ENCODE measurements around the gene CRTAC1. TPM values are rescaled to one million over a fixed set of nuclear protein-coding genes. Genes with fewer than 3 reads are reported as not detected.

The CRTAC1 gene
- polyA plus RNA-seq, 1 of the 3 experiments (the other 2 are of a cell fraction): 0.05 TPM

- CTCF ChIA-PET: interaction anchor here (0.6 to 2.1 kb wide), 3 partner anchors 30 to 189 kb away, joined by 3 to 7 read pairs (median 5); no protein-coding TSS in a partner anchor
- H4K20me1 ChIP-seq (ENCODE audit: insufficient read depth): no peaks in the 10 kb centered on the region
- WGBS (ENCODE audit: low lambda C conversion rate): 8% methylated on average over 1 of the region's 1 CpG
Measured at GRCh38 chr10:98077223-98077622, 46.8 kb upstream of the CRTAC1 start.

GRCh38 chr10:98076086-98076485 is 45.7 kb upstream of the CRTAC1 start:
- H3K9me2 ChIP-seq: no peaks in the 10 kb centered on the region
- TF ChIP-seq EZH2phosphoT487 (IDR thresholded peaks at IDR 0.05; ENCODE audit: borderline replicate concordance, low read depth): no peak
- TF ChIP-seq USF2 (IDR thresholded peaks at IDR 0.05; ENCODE audit: borderline replicate concordance, low read depth, low read length): no peak
- no peak for TF ChIP-seq YY1 (IDR thresholded peaks at IDR 0.05; ENCODE audit: low read depth)
- no peak for TF ChIP-seq FOXJ3 (CRISPR knock-in tag; IDR thresholded peaks at IDR 0.05)
- TF ChIP-seq, protein P1, sequence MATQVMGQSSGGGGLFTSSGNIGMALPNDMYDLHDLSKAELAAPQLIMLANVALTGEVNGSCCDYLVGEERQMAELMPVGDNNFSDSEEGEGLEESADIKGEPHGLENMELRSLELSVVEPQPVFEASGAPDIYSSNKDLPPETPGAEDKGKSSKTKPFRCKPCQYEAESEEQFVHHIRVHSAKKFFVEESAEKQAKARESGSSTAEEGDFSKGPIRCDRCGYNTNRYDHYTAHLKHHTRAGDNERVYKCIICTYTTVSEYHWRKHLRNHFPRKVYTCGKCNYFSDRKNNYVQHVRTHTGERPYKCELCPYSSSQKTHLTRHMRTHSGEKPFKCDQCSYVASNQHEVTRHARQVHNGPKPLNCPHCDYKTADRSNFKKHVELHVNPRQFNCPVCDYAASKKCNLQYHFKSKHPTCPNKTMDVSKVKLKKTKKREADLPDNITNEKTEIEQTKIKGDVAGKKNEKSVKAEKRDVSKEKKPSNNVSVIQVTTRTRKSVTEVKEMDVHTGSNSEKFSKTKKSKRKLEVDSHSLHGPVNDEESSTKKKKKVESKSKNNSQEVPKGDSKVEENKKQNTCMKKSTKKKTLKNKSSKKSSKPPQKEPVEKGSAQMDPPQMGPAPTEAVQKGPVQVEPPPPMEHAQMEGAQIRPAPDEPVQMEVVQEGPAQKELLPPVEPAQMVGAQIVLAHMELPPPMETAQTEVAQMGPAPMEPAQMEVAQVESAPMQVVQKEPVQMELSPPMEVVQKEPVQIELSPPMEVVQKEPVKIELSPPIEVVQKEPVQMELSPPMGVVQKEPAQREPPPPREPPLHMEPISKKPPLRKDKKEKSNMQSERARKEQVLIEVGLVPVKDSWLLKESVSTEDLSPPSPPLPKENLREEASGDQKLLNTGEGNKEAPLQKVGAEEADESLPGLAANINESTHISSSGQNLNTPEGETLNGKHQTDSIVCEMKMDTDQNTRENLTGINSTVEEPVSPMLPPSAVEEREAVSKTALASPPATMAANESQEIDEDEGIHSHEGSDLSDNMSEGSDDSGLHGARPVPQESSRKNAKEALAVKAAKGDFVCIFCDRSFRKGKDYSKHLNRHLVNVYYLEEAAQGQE (IDR thresholded peaks at IDR 0.05; ENCODE audit: low read depth, low read length): no peak
- TF ChIP-seq, protein P2, sequence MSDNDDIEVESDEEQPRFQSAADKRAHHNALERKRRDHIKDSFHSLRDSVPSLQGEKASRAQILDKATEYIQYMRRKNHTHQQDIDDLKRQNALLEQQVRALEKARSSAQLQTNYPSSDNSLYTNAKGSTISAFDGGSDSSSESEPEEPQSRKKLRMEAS (IDR thresholded peaks at IDR 0.05; ENCODE audit: low read depth): no peak
- no peak for TF ChIP-seq GABPA (IDR thresholded peaks at IDR 0.05; ENCODE audit: low read depth)
- no peak for TF ChIP-seq CHD2 (IDR thresholded peaks at IDR 0.05; ENCODE audit: low read length, partially characterized antibody)
- no peak for TF ChIP-seq RAD21 (IDR thresholded peaks at IDR 0.05; ENCODE audit: low read length)
- no peak for TF ChIP-seq MEF2A (IDR thresholded peaks at IDR 0.05; ENCODE audit: borderline replicate concordance, low read depth)
- no peak for TF ChIP-seq ZBTB33 (IDR thresholded peaks at IDR 0.05; ENCODE audit: borderline replicate concordance, low read depth)
- TF ChIP-seq RXRA (IDR thresholded peaks at IDR 0.05; ENCODE audit: borderline replicate concordance, low read depth): no peak
- TF ChIP-seq TAF1 (IDR thresholded peaks at IDR 0.05; ENCODE audit: borderline replicate concordance, low read depth, low read length): no peak

More at GRCh38 chr10:98077223-98077622, 46.8 kb upstream of the CRTAC1 start:
- Histone ChIP-seq H3K9me2 (no peaks in the 10 kb centered on the region), H2AFZ (ENCODE audit: low read depth) (no peak overlapping the region), H3K36me3 (replicated peaks in 1 of 2; ENCODE audit: control insufficient read depth in 1 of 2, insufficient read depth in 2 of 2, low read length in 1 of 2) (no peaks in the 10 kb centered on the region), H3K4me2 (no peak overlapping the region), H3F3A (replicated peaks; ENCODE audit: insufficient read depth) (no peaks in the 10 kb centered on the region), H3K9ac (no peak overlapping the region), H3K27ac (ENCODE audit: low read depth in 2 of 2, low read length in 1 of 2) (no peak overlapping the region), H3K9me3 (no peaks in the 10 kb centered on the region), H3K27me3 (ENCODE audit: insufficient read depth) (no peaks in the 10 kb centered on the region), H3K4me3 (ENCODE audit: low read depth in 2 of 2, low read length in 1 of 2) (no peak overlapping the region), H3K79me2 (ENCODE audit: insufficient read depth) (no peaks in the 10 kb centered on the region), H3K4me1 (ENCODE audit: control insufficient read depth in 1 of 2, insufficient read depth in 2 of 2, low read depth in 1 of 2, low read length in 1 of 2) (no peaks in the 10 kb centered on the region; a peak in 1 of 4 replicates)
- POLR2A ChIA-PET: no interaction called here
- DNase-seq: no peak
- TF ChIP-seq, protein P1 (IDR thresholded peaks at IDR 0.05; ENCODE audit: low read depth, low read length): no peak
- TF ChIP-seq MEF2A (IDR thresholded peaks at IDR 0.05; ENCODE audit: borderline replicate concordance, low read depth): no peak

More at GRCh38 chr10:98076086-98076485, 45.7 kb upstream of the CRTAC1 start:
- DNase-seq: no peak
- no peak overlapping the region for H3K4me3 ChIP-seq (ENCODE audit: low read depth in 2 of 2, low read length in 1 of 2)
- POLR2A ChIA-PET: no interaction called here
- H3K9ac ChIP-seq: no peak overlapping the region
- no peak overlapping the region for H3K4me2 ChIP-seq
- H3K27me3 ChIP-seq (ENCODE audit: insufficient read depth): no peaks in the 10 kb centered on the region
- no peaks in the 10 kb centered on the region for H3K79me2 ChIP-seq (ENCODE audit: insufficient read depth)
- no peaks in the 10 kb centered on the region for H3K9me3 ChIP-seq
- no peaks in the 10 kb centered on the region for H3K36me3 ChIP-seq (replicated peaks in 1 of 2; ENCODE audit: control insufficient read depth in 1 of 2, insufficient read depth in 2 of 2, low read length in 1 of 2)
- H4K20me1 ChIP-seq (ENCODE audit: insufficient read depth): no peaks in the 10 kb centered on the region
- H3K4me1 ChIP-seq (ENCODE audit: control insufficient read depth in 1 of 2, insufficient read depth in 2 of 2, low read depth in 1 of 2, low read length in 1 of 2): no peaks in the 10 kb centered on the region
- H2AFZ ChIP-seq (ENCODE audit: low read depth): no peak overlapping the region
- CTCF ChIA-PET: interaction anchor here (1.2 to 2.1 kb wide), 2 partner anchors 34 to 233 kb away, joined by 4 to 7 read pairs; no protein-coding TSS in a partner anchor
- H3F3A ChIP-seq (replicated peaks; ENCODE audit: insufficient read depth): no peaks in the 10 kb centered on the region
- no peak overlapping the region for H3K27ac ChIP-seq (ENCODE audit: low read depth in 2 of 2, low read length in 1 of 2)
- WGBS (ENCODE audit: low lambda C conversion rate): 23% methylated on average over 7 of the region's 7 CpGs
